GM12878 (cell line): ENCODE results near the gene CEBPG. TPM values are rescaled to one million over a fixed set of nuclear protein-coding genes. Genes with fewer than 3 reads are reported as not detected.

Source experiments
- CBX3 ChIP-seq: fragments of 200-600 bp; sonication (generic); IDR thresholded peaks from 2 replicates; pipeline ENCODE4 v1.6.1; 2016; ENCODE audit warnings: low read depth, borderline replicate concordance
- DPF2 ChIP-seq: fragments of 450-650 bp; IDR thresholded peaks from 2 replicates; pipeline ENCODE4 v1.6.1; 2017; ENCODE audit warnings: mild to moderate bottlenecking
- HDAC6 ChIP-seq: fragments of 200-600 bp; sonication (generic); IDR thresholded peaks from one replicate; pipeline ENCODE4 v1.8.0; 2017; ENCODE audit warnings: antibody characterized with exemption; ENCODE audit not compliant: unreplicated experiment
- HDGF ChIP-seq: fragments of 450-650 bp; IDR thresholded peaks from 2 replicates; pipeline ENCODE4 v1.6.1; 2016; ENCODE audit warnings: antibody characterized with exemption
- MXI1 ChIP-seq: fragments of 150-350 bp; IDR thresholded peaks from 2 replicates; pipeline ENCODE4 v1.6.1; 2011; ENCODE audit warnings: low read depth, mild to moderate bottlenecking, inconsistent platforms, low read length, improper control_type of control experiment
- PML ChIP-seq: IDR thresholded peaks from 2 replicates; pipeline ENCODE4 v1.6.1; 2012; ENCODE audit warnings: low read length, inconsistent platforms
- POLR2AphosphoS2 ChIP-seq: IDR thresholded peaks from 2 replicates; pipeline ENCODE4 v1.6.1; 2011; ENCODE audit warnings: low read depth, mild to moderate bottlenecking, low read length, improper control_type of control experiment, moderate library complexity
- polyA plus RNA-seq, 11 experiments: library from polyadenylated mRNA; depleted of rRNA in 4 of 11; unstranded in 6 of 11; stranded (reverse) in 5 of 11; fragments of >200 nt; fragmentation: Nextera tagmentation in 4 of 11; fragmentation: Illumina TruSeq in 1 of 11; extraction: Ambion mirVana in 4 of 11; extraction: Trizol in 1 of 11; gene quantifications; 1 replicate in 1 of 11; 2 replicates in 10 of 11; pipeline versions ENCODE4 v1.2.1 to v1.2.3, GENCODE V29; 2011 to 2016; ENCODE audit warnings: inconsistent platforms in 2 of 11, missing spikeins in 2 of 11, low read depth in 1 of 11
- total RNA-seq, 4 experiments: library from RNA; depleted of rRNA in 3 of 4; stranded (reverse); fragments of >200 nt in 3 of 4; fragmentation: Illumina TruSeq in 1 of 4; extraction: Trizol in 1 of 4; gene quantifications; 2 replicates each; pipeline versions ENCODE4 v1.2.1 to v1.2.3, GENCODE V29; 2013 to 2021
- TF ChIP-seq, protein P1 (sequence below): fragments of 450-650 bp; formaldehyde crosslinking; IDR thresholded peaks from 2 replicates; pipeline ENCODE4 v1.5.0; 2022; ENCODE audit warnings: mild to moderate bottlenecking, missing genetic modification characterization
- TF ChIP-seq, protein P2 (sequence below): fragments of 150-350 bp; IDR thresholded peaks from 2 replicates; pipeline ENCODE4 v1.6.1; 2014; ENCODE audit warnings: mild to moderate bottlenecking, low read depth, low read length

The CEBPG gene
- total and polyA plus RNA-seq, 10 of the 15 experiments (the other 5 are each of a cell fraction or from before 2014, with no cell fraction given), result 5.2 to 22.4 (median 20.0) TPM

DNA sequence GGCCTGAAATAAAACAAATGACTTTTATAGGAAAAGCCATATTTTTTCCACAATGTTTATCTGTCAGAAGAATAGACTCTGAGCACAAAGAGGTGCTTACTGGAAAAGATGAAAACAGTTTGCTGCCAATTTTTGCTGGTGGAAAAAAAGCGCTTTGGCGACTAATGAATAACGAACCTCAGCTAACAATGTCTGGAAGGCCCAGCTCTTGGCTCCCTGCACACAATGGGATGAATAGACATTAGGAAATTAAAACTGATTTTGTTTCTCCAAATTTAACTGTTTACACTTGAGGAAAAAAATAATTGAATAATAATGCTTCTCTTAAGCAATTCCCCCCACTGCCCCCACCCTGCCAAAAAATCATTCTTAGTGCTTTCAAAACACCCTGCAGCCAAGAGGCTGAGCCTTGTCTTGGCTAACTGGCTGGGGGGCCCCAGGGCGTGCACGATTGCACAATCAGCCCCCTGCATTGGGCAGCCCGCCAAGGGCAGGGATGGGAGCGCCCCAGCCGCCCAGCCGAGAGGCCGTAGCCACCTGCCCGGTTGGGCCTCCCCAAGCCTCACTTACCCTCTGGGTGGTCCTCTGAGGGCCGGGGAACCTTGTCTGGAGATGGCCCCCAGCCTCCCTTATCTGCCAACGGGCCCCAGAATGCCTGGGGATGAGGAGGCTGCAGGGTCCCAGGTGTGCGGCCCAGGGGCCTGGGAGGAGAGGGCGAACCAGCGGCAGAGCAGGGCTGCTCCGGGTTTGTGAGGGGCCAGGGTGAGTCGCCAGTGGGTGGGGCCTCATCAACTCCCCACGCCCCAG is 16.8 kb downstream of the CEBPG start (continued):
- no peak for TF ChIP-seq MXI1
- TF ChIP-seq, protein P1, sequence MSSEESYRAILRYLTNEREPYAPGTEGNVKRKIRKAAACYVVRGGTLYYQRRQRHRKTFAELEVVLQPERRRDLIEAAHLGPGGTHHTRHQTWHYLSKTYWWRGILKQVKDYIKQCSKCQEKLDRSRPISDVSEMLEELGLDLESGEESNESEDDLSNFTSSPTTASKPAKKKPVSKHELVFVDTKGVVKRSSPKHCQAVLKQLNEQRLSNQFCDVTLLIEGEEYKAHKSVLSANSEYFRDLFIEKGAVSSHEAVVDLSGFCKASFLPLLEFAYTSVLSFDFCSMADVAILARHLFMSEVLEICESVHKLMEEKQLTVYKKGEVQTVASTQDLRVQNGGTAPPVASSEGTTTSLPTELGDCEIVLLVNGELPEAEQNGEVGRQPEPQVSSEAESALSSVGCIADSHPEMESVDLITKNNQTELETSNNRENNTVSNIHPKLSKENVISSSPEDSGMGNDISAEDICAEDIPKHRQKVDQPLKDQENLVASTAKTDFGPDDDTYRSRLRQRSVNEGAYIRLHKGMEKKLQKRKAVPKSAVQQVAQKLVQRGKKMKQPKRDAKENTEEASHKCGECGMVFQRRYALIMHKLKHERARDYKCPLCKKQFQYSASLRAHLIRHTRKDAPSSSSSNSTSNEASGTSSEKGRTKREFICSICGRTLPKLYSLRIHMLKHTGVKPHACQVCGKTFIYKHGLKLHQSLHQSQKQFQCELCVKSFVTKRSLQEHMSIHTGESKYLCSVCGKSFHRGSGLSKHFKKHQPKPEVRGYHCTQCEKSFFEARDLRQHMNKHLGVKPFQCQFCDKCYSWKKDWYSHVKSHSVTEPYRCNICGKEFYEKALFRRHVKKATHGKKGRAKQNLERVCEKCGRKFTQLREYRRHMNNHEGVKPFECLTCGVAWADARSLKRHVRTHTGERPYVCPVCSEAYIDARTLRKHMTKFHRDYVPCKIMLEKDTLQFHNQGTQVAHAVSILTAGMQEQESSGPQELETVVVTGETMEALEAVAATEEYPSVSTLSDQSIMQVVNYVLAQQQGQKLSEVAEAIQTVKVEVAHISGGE, result no peak
- no peak for TF ChIP-seq CBX3
- no peak for TF ChIP-seq PML
- TF ChIP-seq HDAC6, result no peak
- TF ChIP-seq DPF2, result no peak
- no peak for TF ChIP-seq HDGF
- TF ChIP-seq, protein P2, sequence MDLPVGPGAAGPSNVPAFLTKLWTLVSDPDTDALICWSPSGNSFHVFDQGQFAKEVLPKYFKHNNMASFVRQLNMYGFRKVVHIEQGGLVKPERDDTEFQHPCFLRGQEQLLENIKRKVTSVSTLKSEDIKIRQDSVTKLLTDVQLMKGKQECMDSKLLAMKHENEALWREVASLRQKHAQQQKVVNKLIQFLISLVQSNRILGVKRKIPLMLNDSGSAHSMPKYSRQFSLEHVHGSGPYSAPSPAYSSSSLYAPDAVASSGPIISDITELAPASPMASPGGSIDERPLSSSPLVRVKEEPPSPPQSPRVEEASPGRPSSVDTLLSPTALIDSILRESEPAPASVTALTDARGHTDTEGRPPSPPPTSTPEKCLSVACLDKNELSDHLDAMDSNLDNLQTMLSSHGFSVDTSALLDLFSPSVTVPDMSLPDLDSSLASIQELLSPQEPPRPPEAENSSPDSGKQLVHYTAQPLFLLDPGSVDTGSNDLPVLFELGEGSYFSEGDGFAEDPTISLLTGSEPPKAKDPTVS, result no peak
- no peak for TF ChIP-seq POLR2AphosphoS2
